Fibroblast of skin of scalp (primary cell): ENCODE results near the gene SRMS.
"Not testable (repeated sequence)": the region's sequence is repeated elsewhere in the genome, so short reads cannot be mapped to it uniquely, and the experiment has no call there.

Experiments used
- DNase-seq: peaks from one replicate; pipeline ENCODE4 v3.0.0-alpha.2; 2013

Gene SRMS

DNA sequence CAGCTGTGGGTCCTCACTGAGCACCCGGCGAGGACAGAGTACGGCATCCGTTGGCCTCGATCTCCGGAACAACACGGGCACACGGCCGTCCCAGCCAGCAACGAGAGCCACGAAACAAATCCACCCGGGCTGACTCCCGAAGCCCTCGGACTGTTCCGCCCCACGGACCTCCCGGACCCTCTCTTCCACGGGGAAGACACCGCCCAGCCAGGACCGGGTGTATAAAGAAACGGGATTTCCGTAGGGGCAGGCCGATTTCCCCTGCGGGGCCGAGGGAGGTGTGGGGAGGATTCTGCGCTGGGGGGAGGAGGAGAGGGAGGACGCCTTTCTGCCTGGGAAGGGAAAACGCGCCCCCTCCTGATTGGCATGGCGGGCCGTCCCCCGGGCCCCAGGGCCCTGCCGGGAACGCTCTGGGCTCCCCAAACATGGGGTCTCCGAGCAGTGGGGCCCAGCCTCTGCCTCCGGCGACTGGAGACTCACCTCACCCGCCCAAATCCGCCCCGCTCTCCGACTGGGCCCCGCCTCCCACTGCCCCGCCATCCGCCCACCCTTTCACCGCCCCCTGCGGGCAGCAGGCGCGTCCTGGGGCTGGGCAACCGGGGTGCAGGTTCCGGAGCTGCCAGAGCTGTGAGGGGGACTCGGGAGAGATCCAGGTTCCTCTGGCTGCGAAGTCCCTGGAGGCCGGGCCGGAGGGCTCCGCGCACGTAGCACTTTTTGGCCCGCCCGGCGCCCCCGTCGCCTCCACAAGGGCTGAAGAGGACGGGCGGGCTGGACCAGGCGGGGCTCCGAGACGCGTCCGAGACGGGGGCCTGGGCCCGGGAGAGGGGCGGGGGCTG is 27.7 kb downstream of the SRMS start:
- DNase-seq, result peak; percentile 62

DNA sequence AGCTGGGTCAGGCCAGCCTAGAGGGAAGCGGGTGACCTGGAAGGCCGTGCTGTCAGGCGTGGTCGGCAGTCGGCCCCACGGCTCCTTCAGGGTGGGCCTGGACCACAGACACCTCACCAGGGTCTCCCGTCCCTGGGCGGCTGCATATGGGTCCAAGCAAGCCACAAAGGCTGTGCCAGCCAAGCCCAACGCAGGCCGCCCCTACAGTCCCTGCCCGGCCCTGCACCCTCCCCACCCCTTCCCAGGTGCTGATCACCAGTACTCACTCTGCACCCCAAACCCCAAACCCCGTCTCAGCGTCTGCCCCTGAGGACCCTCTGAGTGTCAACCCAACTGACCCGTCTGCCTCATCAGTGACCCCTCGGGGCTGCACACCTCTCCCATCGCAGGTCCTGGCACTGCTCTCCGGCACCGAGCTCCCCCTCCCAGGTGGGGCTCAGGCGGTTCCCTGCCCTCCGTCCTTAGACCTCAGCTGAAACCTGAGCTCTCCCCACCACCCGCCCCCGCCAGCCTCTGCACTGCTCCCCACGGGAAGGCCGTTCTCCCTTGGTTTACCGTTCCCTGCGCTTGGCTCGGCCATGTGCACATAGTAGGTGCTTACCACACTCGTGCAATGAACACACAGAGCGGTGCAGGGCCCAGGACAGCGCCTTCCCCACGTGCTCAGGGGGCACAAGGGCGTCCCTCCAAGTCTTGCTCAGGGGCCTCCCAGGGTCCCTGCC is 28.4 kb downstream of the SRMS start:
- no peak for DNase-seq

DNA sequence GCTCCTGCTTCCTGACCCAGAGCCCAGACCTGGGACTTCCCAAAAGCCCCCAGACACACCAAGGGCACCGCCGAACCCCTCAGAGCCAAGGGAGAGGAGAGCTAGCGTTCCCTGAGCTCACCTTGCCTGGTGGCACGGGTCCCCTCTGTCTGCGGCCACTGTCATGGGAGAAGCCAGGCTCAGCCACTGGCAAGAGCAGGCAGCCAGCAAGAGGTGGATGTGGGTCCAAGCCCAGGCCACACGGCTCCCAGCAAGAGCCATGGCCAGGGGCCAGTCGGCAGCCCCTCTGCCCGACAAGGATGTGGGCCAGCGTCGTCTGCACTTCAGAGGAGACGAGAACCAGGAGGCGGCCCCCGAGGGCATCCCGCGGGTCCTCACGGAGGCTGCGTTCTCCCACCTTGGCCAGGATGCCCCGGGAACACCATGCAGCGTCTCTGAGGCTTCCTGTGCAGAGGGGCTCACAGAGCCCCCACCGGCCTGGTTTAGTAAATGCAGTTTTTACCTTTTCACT is 29.1 kb downstream of the SRMS start:
- DNase-seq, result no peak

DNA sequence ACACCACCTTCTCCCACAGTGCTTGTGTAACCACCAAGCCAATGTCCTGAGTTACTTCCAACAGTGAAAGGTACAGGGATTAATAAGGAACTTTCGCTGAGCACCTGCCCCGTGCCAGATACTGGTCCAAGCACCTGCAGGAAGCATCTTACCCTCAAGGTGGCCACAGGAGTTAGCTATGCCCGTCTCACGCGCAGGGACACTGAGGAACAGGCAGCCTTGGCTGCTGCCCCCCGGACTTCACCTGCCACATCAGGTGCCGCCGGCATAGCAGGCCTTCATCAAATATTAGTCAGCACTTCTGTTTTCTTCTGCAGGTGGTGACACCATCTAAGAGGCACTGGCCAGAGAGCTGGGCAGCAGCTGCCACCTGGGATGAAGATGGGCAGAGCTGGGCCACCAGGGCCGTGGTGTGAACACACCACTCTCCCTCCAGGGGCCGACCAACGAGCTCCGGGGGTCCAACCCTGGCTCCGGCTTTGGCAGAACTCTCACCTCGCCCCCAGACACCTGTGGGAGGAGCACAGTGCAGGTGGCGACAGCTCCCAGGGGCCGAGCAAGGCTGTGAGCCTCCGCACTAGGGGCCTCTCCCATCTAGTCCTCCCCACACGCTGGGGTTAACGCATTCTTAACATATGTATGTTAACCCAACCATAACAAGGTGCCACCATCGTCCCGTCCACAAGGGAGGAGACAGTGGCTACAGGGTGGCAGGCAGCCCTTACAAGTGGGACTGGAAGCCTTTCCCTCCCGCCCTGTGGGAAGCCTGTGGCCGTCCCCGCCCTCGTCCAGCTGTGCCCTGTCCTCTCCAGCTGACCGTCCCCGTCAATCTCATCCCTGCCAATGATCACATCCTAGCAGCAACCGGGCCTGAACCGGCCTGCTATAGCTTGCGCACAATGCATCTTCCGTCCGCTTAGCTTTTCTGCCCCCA is 29.9 kb downstream of the SRMS start:
- no peak for DNase-seq

DNA sequence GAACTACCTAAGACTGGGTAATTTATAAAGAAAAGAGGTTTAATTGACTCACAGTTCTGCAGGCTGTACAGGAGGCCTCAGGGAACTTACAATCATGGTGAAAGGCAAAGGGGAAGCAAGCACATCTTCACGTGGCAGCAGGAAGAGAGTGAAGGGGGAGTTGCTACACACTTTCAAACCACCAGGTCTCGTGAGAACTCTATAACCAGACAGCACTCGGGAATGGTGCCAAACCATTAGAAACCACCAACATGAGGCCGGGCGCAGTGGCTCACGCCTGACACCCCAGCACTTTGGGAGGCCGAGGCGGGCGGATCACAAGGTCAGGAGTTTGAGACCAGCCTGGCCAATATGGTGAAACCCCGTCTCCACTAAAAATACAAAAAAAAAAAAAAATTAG is 33.0 kb downstream of the SRMS start:
- DNase-seq, result not testable (repeated sequence)

DNA sequence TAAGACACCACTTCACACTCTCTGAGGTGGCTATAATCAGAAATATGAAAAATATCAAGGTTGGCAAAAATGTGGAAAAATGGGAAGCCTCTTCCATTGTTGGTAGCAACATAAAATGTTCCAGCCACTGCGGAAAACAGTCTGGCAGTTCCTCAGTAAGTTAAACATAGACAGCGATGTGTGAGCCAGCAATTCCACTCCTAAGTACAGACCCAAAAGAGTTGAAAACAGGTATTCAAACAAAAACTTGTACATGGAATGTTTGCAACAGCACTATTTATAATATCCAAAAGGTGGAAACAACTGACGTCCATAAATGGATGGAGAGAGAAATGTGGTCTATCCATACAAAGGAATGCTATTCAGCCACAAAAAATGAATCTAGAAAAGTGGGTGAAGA is 34.3 kb downstream of the SRMS start:
- DNase-seq, result no peak

DNA sequence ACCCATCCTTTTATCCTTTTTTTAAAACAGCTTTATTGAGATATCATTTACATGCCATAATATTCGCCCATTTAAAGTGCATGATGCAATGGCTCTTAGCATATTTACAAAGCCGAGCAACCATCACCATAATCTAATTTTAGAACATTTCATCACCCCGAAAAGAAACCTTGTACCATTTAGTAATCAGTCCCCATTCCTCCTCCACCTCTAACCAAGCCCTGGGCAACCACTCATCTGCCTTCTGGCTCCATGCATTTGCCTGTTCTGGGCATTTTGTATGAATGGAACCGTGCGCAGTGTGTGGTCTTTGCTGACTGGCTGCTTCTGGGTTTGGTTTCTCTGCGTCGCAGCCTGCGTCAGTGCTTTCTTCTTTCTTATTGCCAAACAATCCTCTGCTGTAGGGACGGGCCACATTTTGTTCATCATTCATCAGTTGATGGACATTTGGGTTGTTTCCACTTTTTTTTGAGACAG is 38.4 kb downstream of the SRMS start:
- no peak for DNase-seq

DNA sequence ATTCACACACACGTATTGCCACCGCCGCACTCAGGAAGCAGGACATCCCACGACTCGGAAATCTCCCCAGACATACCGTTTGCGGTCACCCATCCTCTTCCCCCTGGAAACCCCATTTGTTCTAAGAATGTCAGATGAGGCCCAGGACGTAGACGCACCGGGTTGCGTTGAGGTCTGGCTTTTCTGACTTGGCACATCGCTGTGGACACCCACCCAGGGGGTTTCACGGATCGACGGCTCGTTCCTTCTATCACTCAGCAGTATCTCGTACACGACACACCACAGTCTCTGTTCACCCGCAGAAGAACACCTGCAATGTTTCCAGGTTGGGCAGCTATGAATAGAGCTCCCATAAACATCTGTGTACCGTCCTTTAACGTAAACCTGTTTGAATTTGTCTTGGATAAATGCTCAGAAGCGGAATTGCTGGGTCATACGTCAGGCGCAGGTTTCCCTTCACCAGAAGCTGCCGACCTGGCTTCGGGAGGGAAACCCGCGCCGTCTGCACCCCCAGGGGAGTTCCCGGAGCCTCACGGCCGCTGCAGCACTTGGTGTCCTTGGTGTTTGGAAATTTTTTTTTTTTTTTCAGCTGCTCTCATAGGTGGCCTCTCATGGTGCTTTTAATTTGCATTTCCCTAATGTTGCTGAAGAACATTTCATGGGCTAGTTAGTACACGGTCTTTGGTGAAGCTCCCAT is 39.3 kb downstream of the SRMS start:
- no peak for DNase-seq

DNA sequence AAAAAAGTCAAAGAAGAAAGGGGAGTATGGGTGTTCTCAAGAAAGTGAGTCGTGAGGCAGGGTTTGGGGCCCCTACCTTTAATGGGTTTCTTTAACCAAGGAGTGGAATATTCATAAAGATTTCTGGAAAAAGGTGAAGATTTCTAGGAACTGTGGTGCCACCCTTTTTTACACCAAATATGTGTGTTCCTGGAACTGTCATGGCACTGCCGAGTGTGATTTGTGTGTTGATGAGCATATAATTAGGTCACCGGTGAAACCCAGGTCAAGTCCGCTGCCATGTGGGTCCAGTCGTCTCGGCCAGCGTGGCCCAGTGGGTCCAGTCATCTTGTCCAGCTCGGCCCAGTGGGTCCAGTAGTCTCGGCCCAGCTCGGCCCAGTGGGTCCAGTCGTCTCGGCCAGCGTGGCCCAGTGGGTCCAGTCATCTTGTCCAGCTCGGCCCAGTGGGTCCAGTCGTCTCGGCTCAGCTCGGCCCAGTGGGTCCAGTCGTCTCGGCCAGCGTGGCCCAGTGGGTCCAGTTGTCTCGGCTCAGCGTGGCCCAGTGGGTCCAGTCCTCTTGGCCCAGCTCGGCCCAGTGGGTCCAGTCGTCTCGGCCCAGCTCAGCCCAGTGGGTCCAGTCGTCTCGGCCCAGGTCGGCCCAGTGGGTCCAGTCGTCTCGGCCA is 40.3 kb downstream of the SRMS start:
- no peak for DNase-seq

DNA sequence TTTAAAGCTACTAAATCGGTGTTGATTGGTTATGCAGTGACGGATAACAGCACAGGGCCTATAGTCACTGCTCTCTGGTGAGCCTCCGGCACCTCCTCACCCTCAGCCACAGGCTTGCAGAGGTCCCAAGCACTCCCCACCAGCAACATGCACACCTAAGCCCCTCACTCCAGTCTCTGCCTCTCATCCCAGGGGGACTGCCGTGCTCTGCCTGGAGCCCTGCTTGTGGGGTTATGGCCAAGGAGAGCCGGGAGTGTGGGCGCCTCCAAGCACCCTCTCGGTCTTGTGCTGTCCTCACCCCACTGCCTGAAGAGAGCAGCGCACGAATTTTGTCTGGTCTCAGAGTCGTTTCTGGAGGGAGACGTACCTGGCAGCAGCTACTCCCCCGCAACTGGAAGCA is 41.8 kb downstream of the SRMS start:
- no peak for DNase-seq

DNA sequence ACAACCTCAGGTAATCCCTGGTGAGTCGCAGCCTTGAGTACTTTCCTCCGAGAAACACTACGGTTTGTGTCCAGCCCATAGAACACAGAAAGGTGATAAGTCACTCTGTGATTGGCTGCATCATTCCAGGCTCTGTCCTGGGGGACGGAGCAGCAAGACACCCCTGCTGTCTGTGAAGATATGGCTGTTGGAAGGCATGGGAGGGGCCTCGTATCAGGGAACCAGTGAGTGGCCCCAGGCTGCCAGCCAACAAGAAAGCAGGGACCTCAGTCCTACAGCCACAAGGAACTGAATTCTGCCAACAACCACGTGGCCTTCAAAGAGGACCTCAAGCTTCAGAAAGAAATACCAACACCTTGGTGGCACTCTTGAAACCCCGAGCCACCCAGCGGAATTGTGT is 42.3 kb downstream of the SRMS start:
- no peak for DNase-seq

DNA sequence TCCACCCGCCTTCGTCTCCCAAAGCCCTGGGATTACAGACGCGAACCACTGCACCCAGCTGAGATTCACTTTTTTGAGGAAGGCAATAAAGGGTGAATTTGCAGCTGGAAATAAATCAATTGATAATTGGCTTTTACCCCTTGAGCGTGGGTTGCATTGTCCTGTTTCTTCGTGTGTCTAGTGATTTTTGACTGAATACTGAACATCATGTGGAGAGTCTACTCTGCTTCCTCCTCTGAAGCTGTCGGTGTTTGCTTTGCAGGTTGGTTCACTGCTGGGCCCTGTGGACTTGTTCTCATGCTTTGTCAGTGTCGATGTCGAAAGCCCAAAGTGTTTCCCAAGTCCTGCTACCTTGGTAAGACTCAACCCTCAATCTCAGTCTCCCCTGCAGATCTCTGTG is 42.9 kb downstream of the SRMS start:
- no peak for DNase-seq

DNA sequence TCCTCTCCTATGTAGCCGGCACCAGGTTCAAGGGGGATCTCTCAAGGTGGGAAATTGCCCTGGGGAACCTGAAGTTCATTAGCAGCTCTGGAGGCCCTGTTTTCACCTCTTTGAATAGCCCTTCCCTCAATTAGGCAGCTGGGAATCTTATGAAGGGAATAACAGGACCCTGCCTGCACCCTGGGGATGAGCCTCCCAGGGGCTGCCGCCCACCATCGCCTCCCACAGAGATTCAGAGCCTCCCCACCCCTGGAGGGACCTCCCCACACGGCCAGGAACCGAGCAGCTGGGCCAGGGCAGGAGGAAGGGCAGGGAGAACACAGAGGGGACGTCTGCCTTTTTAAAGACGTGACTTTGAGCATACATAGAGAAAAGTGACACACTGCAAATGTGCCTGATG is 44.0 kb downstream of the SRMS start:
- DNase-seq, result no peak

DNA sequence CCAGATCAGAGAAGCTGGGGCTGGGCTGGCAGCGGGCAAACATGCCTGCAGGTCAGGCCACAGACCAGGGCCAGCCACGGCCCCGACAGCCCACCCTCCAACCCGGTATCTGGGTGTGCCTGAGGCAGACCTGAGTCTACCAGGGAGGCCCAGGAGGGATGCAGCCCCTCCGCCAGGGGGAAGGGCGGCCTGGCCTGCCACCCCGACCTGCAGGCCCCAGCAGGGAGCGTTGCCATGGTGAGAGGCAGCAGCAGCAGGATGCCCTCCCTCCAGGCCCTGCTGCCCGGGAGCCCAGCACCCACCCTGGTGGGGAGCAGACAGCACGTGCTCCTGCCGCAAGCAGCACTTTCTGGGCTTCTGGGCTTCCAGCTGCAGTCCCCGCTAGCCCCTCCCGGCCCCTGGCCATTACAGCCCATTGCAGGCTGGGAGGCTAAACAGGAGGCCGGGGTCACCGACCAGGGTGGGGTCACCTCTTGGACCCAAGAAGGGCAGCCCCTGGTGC is 44.8 kb downstream of the SRMS start:
- no peak for DNase-seq

DNA sequence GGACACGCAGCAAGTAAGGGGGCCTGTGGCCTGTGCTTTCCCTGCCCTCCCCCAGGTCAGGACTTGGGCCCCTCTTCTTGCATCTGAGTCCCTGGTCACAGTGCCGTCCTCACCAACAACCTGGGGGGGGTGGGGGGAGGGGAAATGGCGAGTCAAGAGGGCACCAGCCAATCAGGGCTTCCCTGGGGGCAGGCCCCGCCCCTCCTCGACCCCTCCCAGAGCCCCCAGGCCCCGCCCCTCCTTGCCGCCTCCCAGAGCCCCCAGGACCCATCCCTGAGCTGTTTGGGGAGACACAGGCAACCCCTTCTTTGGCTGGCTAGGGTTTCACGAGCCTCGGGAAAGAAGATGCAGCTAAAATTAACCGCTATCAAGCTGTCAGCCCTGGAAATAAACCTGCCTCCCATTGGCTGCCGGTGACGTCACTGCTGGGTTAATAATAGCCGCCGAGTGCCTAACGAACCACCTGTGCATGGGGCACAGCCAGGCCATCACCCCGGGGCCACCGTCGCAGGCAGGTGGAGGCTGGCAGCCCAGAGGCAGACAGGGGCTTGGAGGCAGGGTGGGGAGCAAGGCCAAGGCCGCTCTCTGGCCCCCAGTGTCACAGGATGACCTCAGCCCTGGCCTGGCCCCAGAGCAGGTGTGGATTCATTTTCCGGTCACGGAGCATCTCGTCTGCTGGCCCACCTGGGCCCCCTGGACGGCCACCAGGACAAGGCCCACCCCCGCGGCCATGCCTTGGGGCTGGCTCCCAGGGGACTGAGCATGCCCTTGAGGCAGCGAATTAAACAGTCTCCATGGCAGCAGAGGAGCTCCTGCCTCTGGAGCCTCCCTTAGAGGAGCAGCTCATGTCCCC is 45.5 kb downstream of the SRMS start:
- no peak for DNase-seq

DNA sequence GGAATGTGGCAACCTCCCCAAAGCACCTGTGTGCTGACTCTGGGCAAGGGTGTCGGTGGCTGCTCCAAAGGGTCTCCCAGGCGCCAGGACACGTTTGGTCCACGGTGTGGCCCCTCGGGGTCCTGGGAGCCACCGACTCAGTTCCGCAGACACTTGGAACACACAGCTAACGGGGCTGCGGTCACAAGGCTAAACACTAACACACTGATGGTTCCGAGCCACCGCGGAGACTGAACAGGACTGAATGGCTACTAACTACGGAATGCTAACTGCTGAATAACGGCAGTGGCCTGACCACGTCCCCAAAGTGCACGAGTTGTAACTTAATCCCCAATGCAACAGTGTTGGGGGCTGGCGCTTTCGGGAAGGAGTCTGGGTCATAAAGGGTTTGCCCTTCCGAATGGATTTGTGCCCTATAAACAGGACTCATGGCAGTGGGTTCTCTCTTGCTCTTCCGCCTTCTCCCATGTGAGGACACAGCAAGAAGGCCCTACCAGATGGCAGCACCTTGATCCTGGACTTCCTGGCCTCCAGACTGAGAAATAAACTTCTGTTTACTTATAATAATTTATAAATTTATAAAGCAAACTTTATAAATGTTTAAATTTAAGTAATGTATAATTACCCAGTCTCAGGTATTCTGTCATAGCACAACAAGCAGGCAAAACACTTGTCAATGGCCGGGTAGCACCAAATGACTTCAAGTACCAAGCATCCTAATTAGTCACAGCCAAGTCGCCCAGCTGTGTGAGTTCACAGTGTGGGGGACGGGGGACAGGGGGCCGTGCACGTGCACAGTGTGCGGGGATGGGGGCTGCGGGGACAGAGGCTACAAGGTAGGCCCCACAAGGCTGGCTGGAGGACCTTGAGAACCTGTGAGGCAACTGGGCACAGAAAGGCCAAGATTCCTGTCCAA is 46.4 kb downstream of the SRMS start:
- DNase-seq, result no peak

DNA sequence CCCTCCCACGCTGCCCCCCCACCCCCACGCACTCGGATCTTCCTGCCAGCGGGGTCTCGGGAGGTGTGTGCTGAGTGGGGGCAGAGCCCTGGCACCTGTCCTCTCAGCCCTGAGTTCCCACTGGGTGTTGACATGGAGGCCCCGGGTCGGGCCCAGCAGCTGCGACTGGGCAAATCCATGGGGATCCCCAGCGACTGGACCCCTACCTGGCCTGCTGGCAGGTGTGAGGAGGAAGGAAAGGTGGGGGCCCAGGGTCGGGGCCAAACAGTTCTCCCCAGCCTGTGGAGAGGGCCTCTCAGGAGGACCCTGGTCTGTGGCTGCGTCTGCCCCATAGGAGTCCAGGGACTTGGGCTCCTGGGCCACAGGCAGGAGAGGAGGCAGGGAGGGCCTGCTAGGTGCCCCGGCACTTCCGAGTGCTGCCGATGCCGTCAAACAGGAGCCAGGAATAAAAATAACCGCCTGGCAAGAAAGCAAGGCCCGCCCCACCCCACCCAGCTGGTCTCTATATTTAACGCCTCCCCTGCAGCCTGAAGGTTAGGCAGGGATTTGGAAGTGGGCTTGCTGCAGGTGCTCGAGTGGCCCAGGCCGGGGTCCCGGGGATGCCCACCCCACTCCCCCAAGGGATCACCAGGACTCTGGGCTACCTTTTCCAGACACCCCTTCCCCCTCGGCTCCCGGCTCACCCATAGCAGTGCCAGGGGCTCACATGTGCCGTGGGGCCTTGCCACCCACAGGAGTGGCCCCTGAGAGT is 47.2 kb downstream of the SRMS start:
- no peak for DNase-seq

DNA sequence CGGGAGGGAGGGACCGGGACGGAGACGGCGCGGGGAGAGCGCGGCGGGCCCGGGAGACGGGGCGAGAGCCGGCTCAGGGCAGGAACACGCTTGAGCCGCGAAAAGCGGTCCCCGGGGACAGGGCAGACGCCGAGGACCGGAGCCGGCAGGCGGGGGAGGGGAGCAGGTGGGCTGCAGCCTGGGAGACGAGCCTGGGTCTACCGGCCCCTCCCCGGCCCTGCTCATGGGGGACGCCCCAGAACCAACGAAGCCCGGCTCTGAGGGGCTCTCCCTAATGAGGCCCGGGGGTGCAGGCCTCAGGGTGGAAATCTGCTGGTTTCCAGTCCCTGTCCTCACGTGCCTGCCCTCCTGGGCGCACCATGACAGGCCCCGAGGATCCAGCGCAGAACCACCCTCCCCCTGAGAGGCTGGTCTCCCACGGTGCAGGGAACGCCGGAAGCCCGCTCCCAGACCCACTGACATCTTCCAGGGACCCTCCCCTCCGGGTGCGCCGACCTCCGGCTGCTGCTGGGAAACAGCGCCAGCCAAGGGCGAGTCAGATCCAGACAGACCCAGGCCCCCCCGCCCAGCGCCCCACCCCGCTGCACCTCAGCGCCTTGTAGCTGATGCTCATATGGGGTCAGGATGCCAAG is 48.1 kb downstream of the SRMS start:
- no peak for DNase-seq
